Measurements from ENCODE around the gene ATXN10. TPM values are rescaled to one million over a fixed set of nuclear protein-coding genes. Genes with fewer than 3 reads are reported as not detected.

Gene ATXN10
- total RNA-seq, 1 experiment from 2014 or later, result 135 TPM

DNA sequence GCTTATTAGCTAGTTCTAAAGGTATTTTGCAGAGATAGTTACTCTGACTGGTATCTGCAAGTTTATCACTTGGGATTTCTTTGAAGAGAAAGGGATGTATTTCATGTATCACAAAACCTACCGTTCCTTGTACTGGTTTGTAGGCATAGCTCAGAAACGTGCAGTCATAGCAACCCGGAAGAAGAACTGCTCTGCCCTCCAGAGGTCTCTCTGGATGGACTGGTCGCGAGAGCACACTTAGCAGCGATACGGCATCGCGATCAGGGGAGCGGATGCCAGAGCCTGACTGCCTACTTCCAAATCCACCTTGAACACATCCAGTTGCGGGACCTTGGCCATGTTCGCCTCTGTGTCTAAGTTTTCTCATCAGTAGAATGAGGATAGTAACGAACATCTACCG, 162.0 kb downstream of the ATXN10 start:
- POLR2A ChIA-PET, result no interaction called here
- DNase-seq (ENCODE audit: low read depth, low spot score) (no peak), ATAC-seq (no peak)
- no peaks in the 10 kb centered on the region for H3K9me2 ChIP-seq (ENCODE audit: insufficient read depth)
- peaks cover 0 to 5% of the 10 kb centered on the region in 2 experiments; a peak in 1 of 4 replicates for H3K4me1 ChIP-seq (ENCODE audit: control insufficient read depth in 1 of 2, insufficient read depth in 2 of 2, low read length in 2 of 2)
- no peaks in the 10 kb centered on the region; a peak in 1 of 4 replicates for H3K36me3 ChIP-seq (ENCODE audit: control insufficient read depth in 1 of 2, insufficient read depth in 2 of 2, low read length in 2 of 2)
- CTCF ChIA-PET, result interaction anchor here (1.4 kb wide), 1 partner anchor 31 kb away, joined by 4 read pairs; no protein-coding TSS in a partner anchor
- no TSS peak for BruUV-seq (replicated peaks)
- no peak overlapping the region for H3K4me3 ChIP-seq (replicated peaks in 1 of 2; ENCODE audit: low read depth in 1 of 2, low read length in 2 of 2)
- no peaks in the 10 kb centered on the region for H3K9me3 ChIP-seq (ENCODE audit: control insufficient read depth in 1 of 2, insufficient read depth in 1 of 2, low read depth in 1 of 2, low read length in 2 of 2)
- no peak overlapping the region for H3K27ac ChIP-seq (ENCODE audit: low read depth, low read length)
- no peak overlapping the region for H3K4me2 ChIP-seq (ENCODE audit: low read length)
- no peaks in the 10 kb centered on the region for H3K27me3 ChIP-seq (ENCODE audit: insufficient read depth, low read length)
- H3K9ac ChIP-seq (ENCODE audit: low read length), result no peak overlapping the region
- H4K20me1 ChIP-seq (ENCODE audit: insufficient read depth), result no peaks in the 10 kb centered on the region
- TF ChIP-seq ZBTB33 (IDR thresholded peaks at IDR 0.05; ENCODE audit: extremely low read depth, insufficient replicate concordance, low read length) (no peak), SRF (IDR thresholded peaks at IDR 0.05; ENCODE audit: low read depth) (no peak), ELF1 (IDR thresholded peaks at IDR 0.05; ENCODE audit: borderline replicate concordance, low read depth) (no peak), TCF7L2 (IDR thresholded peaks at IDR 0.05; ENCODE audit: borderline replicate concordance, extremely low read depth, insufficient read depth, insufficient read length) (no peak), ATF3 (IDR thresholded peaks at IDR 0.05) (no peak), ZNF274 (IDR thresholded peaks at IDR 0.05; ENCODE audit: low read depth, low read length) (no peak), ZFX (IDR thresholded peaks at IDR 0.05) (no peak), CEBPB (IDR thresholded peaks at IDR 0.05; ENCODE audit: low read depth) (no peak), REST (IDR thresholded peaks at IDR 0.05; ENCODE audit: low read depth) (no peak), POLR2A (IDR thresholded peaks at IDR 0.05; ENCODE audit: borderline replicate concordance, extremely low read depth, insufficient read depth, insufficient read length) (no peak), POLR2AphosphoS5 (IDR thresholded peaks at IDR 0.05; ENCODE audit: low read depth, low read length) (no peak), JUND (IDR thresholded peaks at IDR 0.05) (no peak), FOSL1 (IDR thresholded peaks at IDR 0.05; ENCODE audit: low read depth) (no peak), SIN3A (IDR thresholded peaks at IDR 0.05; ENCODE audit: low read depth) (no peak)
- TF ChIP-seq, protein P1, sequence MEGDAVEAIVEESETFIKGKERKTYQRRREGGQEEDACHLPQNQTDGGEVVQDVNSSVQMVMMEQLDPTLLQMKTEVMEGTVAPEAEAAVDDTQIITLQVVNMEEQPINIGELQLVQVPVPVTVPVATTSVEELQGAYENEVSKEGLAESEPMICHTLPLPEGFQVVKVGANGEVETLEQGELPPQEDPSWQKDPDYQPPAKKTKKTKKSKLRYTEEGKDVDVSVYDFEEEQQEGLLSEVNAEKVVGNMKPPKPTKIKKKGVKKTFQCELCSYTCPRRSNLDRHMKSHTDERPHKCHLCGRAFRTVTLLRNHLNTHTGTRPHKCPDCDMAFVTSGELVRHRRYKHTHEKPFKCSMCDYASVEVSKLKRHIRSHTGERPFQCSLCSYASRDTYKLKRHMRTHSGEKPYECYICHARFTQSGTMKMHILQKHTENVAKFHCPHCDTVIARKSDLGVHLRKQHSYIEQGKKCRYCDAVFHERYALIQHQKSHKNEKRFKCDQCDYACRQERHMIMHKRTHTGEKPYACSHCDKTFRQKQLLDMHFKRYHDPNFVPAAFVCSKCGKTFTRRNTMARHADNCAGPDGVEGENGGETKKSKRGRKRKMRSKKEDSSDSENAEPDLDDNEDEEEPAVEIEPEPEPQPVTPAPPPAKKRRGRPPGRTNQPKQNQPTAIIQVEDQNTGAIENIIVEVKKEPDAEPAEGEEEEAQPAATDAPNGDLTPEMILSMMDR (IDR thresholded peaks at IDR 0.05 in 2 of 3, conservative IDR thresholded peaks at IDR 0.05 in 1 of 3; ENCODE audit: borderline replicate concordance in 1 of 3, insufficient read depth in 1 of 3, low read depth in 2 of 3, low read length in 2 of 3), result no peak
- TF ChIP-seq, protein P2, sequence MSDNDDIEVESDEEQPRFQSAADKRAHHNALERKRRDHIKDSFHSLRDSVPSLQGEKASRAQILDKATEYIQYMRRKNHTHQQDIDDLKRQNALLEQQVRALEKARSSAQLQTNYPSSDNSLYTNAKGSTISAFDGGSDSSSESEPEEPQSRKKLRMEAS (IDR thresholded peaks at IDR 0.05), result no peak
- RAD21 ChIA-PET (ENCODE audit: low non-redundant PET in 1 of 2, low total read pairs in 2 of 2, uncharacterized antibody in 2 of 2, unreplicated experiment in 2 of 2), result no interaction called here
- intact Hi-C loops (cut with micrococcal nuclease), result loop anchor here (10.0 kb wide), 1 partner anchor 179 kb away; no protein-coding TSS in a partner anchor
- H2AFZ ChIP-seq (ENCODE audit: low read depth, low read length, poor library complexity, severe bottlenecking), result no peak overlapping the region
- no peaks in the 10 kb centered on the region for H3K79me2 ChIP-seq (ENCODE audit: insufficient read depth, low read length)
